Caco-2 (cell line): Measurements from ENCODE around the gene VPS13C. TPM values are rescaled to one million over a fixed set of nuclear protein-coding genes. Genes with fewer than 3 reads are reported as not detected.

Experiments
- BruUV-seq: library from RNA; stranded (reverse); fragments of 400-500 nt; replicated peaks from 2 replicates; lab custom pipeline; 2021; lab: Mats Ljungman, UMichigan
- CTCF ChIA-PET: fragments of 300-600 bp; sonication (Branson Sonifier 250); formaldehyde crosslinking; loops from one replicate; lab custom pipeline; 2022; ENCODE audit warnings: antibody characterized with exemption; lab: Charles Lee
- POLR2A ChIA-PET: fragments of 300-600 bp; sonication (Branson Sonifier 250); formaldehyde crosslinking; loops from one replicate; lab custom pipeline; 2022; ENCODE audit warnings: antibody characterized with exemption; lab: Charles Lee
- DNase-seq, 2 experiments: peaks; one replicate each; pipeline versions ENCODE4 v3.0.0 to v3.0.0-alpha.2; 2020 to 2022
- H3K27me3 ChIP-seq: replicated peaks from 2 replicates; pipeline ENCODE4 v1.6.0; 2011; ENCODE audit warnings: low read length; ENCODE audit not compliant: control insufficient read depth, insufficient read depth
- H3K36me3 ChIP-seq: 2 replicates; pipeline ENCODE4 v1.5.1; 2011; ENCODE audit warnings: low read length; ENCODE audit not compliant: control insufficient read depth, insufficient read depth
- H3K4me1 ChIP-seq: fragments of 250-450 bp; sonication (Bioruptor Pico); 2 replicates; pipeline ENCODE4 v1.5.1; 2020; ENCODE audit warnings: mild to moderate bottlenecking
- H3K4me3 ChIP-seq: 2 replicates; pipeline ENCODE4 v1.5.1; 2011; ENCODE audit warnings: low read depth, mild to moderate bottlenecking, control low read depth, low read length
- H3K9me3 ChIP-seq: fragments of 250-450 bp; sonication (Bioruptor Pico); 2 replicates; pipeline ENCODE4 v1.5.1; 2020; ENCODE audit warnings: mild to moderate bottlenecking, moderate library complexity
- H3K27ac Mint-ChIP-seq: one replicate; pipeline ENCODE4 v1.8.0; 2022; ENCODE audit warnings: mixed read lengths; ENCODE audit not compliant: unreplicated experiment
- H3K27me3 Mint-ChIP-seq: one replicate; pipeline ENCODE4 v1.8.0; 2022; ENCODE audit warnings: mixed read lengths; ENCODE audit not compliant: insufficient read depth, unreplicated experiment
- H3K36me3 Mint-ChIP-seq: one replicate; pipeline ENCODE4 v1.8.0; 2022; ENCODE audit warnings: mild to moderate bottlenecking, mixed read lengths; ENCODE audit not compliant: insufficient read depth, unreplicated experiment
- H3K4me1 Mint-ChIP-seq: one replicate; pipeline ENCODE4 v1.8.0; 2022; ENCODE audit warnings: low read depth, mixed read lengths; ENCODE audit not compliant: unreplicated experiment
- H3K4me3 Mint-ChIP-seq: one replicate; pipeline ENCODE4 v1.8.0; 2022; ENCODE audit warnings: mild to moderate bottlenecking, moderate library complexity, mixed read lengths; ENCODE audit not compliant: unreplicated experiment
- H3K9me3 Mint-ChIP-seq: one replicate; pipeline ENCODE4 v1.8.0; 2022; ENCODE audit warnings: mixed read lengths; ENCODE audit not compliant: unreplicated experiment
- intact Hi-C: fragments of 100-400 bp; cut with micrococcal nuclease; formaldehyde crosslinking; loops from one replicate; pipeline ENCODE4 v1.10.0; 2022; ENCODE audit not compliant: unreplicated experiment
- total RNA-seq: library from RNA; stranded (reverse); gene quantifications from 2 replicates; pipeline ENCODE4 v1.2.3, GENCODE V29; 2022
- TF ChIP-seq, protein P1 (sequence below), 2 experiments: fragments of 200-600 bp in 1 of 2; IDR thresholded peaks; 1 replicate in 1 of 2; 2 replicates in 1 of 2; pipeline versions ENCODE4 v1.5.1 to v1.8.0; 2011 to 2022; ENCODE audit warnings: antibody characterized with exemption in 1 of 2, control low read depth in 1 of 2, inconsistent platforms in 1 of 2, low read depth in 1 of 2, low read length in 1 of 2, mild to moderate bottlenecking in 1 of 2, moderate library complexity in 1 of 2; ENCODE audit not compliant: insufficient read depth in 1 of 2, severe bottlenecking in 1 of 2, unreplicated experiment in 1 of 2

VPS13C gene
- total RNA-seq, 1 experiment from 2014 or later = 42.4 TPM

DNA sequence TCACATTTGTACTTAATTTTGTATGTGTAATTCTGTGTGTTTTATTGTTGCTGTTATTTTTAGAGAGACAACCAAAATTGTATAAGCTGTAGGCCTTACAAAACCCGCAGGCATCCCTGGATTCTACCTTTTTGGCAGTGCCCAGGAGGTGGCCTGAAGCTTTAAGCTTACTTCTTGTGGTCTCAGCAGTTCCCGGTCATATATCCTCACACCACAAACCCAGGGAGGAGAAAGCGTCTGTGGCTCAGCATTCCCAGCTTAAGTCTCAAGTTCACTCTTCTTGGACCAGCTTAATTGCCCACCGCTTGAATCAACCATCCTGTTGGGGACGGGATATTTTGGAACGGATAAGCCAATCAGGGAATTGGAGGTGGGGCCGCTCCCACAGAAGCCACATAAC is 43.2 kb upstream of the VPS13C start:
- Mint-ChIP-seq H3K27me3 (no peaks in the 10 kb centered on the region), H3K4me1 (no peaks in the 10 kb centered on the region), H3K36me3 (no peaks in the 10 kb centered on the region), H3K27ac (no peak overlapping the region), H3K9me3 (no peaks in the 10 kb centered on the region), H3K4me3 (no peak overlapping the region)
- ChIA-PET POLR2A (no interaction called here), CTCF (no interaction called here)
- Histone ChIP-seq H3K36me3 (no peaks in the 10 kb centered on the region), H3K27me3 (no peaks in the 10 kb centered on the region), H3K9me3 (no peaks in the 10 kb centered on the region), H3K4me3 (no peak overlapping the region), H3K4me1 (peaks cover 3% of the 10 kb centered on the region; the same call in 1 of the 2 replicates)
- intact Hi-C loops = no loop called here
- TF ChIP-seq, protein P1, sequence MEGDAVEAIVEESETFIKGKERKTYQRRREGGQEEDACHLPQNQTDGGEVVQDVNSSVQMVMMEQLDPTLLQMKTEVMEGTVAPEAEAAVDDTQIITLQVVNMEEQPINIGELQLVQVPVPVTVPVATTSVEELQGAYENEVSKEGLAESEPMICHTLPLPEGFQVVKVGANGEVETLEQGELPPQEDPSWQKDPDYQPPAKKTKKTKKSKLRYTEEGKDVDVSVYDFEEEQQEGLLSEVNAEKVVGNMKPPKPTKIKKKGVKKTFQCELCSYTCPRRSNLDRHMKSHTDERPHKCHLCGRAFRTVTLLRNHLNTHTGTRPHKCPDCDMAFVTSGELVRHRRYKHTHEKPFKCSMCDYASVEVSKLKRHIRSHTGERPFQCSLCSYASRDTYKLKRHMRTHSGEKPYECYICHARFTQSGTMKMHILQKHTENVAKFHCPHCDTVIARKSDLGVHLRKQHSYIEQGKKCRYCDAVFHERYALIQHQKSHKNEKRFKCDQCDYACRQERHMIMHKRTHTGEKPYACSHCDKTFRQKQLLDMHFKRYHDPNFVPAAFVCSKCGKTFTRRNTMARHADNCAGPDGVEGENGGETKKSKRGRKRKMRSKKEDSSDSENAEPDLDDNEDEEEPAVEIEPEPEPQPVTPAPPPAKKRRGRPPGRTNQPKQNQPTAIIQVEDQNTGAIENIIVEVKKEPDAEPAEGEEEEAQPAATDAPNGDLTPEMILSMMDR (IDR thresholded peaks at IDR 0.05; ENCODE audit: insufficient read depth in 1 of 2, low read depth in 1 of 2, low read length in 1 of 2, severe bottlenecking in 1 of 2, unreplicated experiment in 1 of 2) = no peak
- DNase-seq = no peak
- no TSS peak for BruUV-seq

DNA sequence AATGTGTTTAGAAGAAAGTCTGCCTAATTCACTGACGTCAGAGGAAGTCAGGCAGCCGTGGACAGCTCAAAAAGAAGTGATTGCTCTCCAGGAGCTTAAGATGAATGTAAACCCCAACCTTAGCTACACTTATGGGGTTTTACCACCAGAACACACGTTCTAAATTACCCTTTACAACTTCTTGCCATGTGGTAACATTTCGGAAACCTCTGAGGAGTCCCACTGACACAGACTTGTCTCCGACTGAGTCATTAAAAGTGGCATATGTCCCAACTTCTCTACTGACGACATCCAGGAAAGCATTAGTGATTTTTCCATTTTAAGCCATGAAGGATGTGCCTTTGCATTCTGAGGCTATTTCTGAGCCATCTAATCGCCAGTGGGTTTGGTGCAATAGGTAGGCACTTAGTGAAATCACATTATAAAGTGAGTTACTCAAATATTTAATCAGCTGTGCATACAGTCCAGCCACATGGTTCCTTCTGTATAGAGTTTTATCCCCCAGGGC is 38.9 kb upstream of the VPS13C start:
- ChIA-PET CTCF (no interaction called here), POLR2A (no interaction called here)
- no peaks in the 10 kb centered on the region for H3K9me3 Mint-ChIP-seq
- no peak for DNase-seq
- Histone ChIP-seq H3K4me3 (no peak overlapping the region), H3K27me3 (no peaks in the 10 kb centered on the region), H3K4me1 (no peaks in the 10 kb centered on the region), H3K36me3 (no peaks in the 10 kb centered on the region), H3K9me3 (no peaks in the 10 kb centered on the region)
- intact Hi-C loops = no loop called here
- H3K27ac Mint-ChIP-seq = no peak overlapping the region
- no peaks in the 10 kb centered on the region for H3K4me1 Mint-ChIP-seq
- no peak overlapping the region for H3K4me3 Mint-ChIP-seq
- H3K36me3 Mint-ChIP-seq = no peaks in the 10 kb centered on the region
- TF ChIP-seq, protein P1 (IDR thresholded peaks at IDR 0.05; ENCODE audit: insufficient read depth in 1 of 2, low read depth in 1 of 2, low read length in 1 of 2, severe bottlenecking in 1 of 2, unreplicated experiment in 1 of 2) = no peak
- H3K27me3 Mint-ChIP-seq = no peaks in the 10 kb centered on the region
- no TSS peak for BruUV-seq

GRCh38 chr15:62094388-62094787 is 34.1 kb upstream of the VPS13C start:
- Mint-ChIP-seq H3K4me1 (no peaks in the 10 kb centered on the region), H3K36me3 (no peaks in the 10 kb centered on the region), H3K9me3 (no peaks in the 10 kb centered on the region), H3K27ac (no peak overlapping the region), H3K27me3 (no peaks in the 10 kb centered on the region), H3K4me3 (no peak overlapping the region)
- intact Hi-C loops = no loop called here
- no TSS peak for BruUV-seq
- POLR2A ChIA-PET = no interaction called here
- no peak for DNase-seq
- Histone ChIP-seq H3K27me3 (no peaks in the 10 kb centered on the region), H3K4me3 (no peak overlapping the region), H3K36me3 (no peaks in the 10 kb centered on the region), H3K4me1 (peaks cover 8% of the 10 kb centered on the region), H3K9me3 (no peaks in the 10 kb centered on the region)
- TF ChIP-seq, protein P1 (IDR thresholded peaks at IDR 0.05; ENCODE audit: insufficient read depth in 1 of 2, low read depth in 1 of 2, low read length in 1 of 2, severe bottlenecking in 1 of 2, unreplicated experiment in 1 of 2) = no peak
- CTCF ChIA-PET = interaction anchor here (0.5 kb wide), 1 partner anchor 868 kb away, joined by 5 read pairs; no protein-coding TSS in a partner anchor
